MM.1S (cell line): Measurements from ENCODE around the gene BHMT2.

Experiments
- DNase-seq: peaks from one replicate; pipeline ENCODE4 v3.0.0-alpha.2; 2015
- H2AFZ ChIP-seq: fragments of 300-600 bp; sonication (generic); 2 replicates; pipeline ENCODE4 v1.6.0; 2016; ENCODE audit warnings: antibody characterized with exemption, low read length
- H3F3A ChIP-seq: fragments of 300-600 bp; sonication (generic); 2 replicates; pipeline ENCODE4 v1.6.1; 2016; ENCODE audit warnings: mild to moderate bottlenecking, antibody characterized with exemption, low read length, moderate library complexity, mixed read lengths; ENCODE audit not compliant: insufficient read depth
- H3K27ac ChIP-seq: fragments of 300-600 bp; sonication (generic); 2 replicates; pipeline ENCODE4 v1.5.1; 2016; ENCODE audit warnings: mild to moderate bottlenecking, low read length
- H3K27me3 ChIP-seq: fragments of 300-600 bp; sonication (generic); replicated peaks from 2 replicates; pipeline ENCODE4 v1.6.0; 2016; ENCODE audit warnings: low read length; ENCODE audit not compliant: insufficient read depth
- H3K36me3 ChIP-seq: fragments of 300-600 bp; sonication (generic); replicated peaks from 2 replicates; pipeline ENCODE4 v1.6.1; 2016; ENCODE audit warnings: mild to moderate bottlenecking, low read length, mixed read lengths; ENCODE audit not compliant: insufficient read depth
- H3K4me1 ChIP-seq: fragments of 300-600 bp; sonication (generic); 2 replicates; pipeline ENCODE4 v1.6.1; 2016; ENCODE audit warnings: low read length, mixed read lengths
- H3K4me2 ChIP-seq: fragments of 300-600 bp; sonication (generic); 2 replicates; pipeline ENCODE4 v1.6.0; 2016; ENCODE audit warnings: low read depth, low read length
- H3K4me3 ChIP-seq: fragments of 300-600 bp; sonication (generic); 2 replicates; pipeline ENCODE4 v1.5.1; 2016; ENCODE audit warnings: low read length, mixed read lengths
- H3K79me2 ChIP-seq: fragments of 300-600 bp; sonication (generic); 2 replicates; pipeline ENCODE4 v1.6.1; 2016; ENCODE audit warnings: mixed run types, low read length, mixed read lengths
- H3K9ac ChIP-seq: fragments of 300-600 bp; sonication (generic); 2 replicates; pipeline ENCODE4 v1.6.1; 2016; ENCODE audit warnings: low read length, mixed read lengths
- H3K9me2 ChIP-seq: fragments of 300-600 bp; sonication (generic); replicated peaks from 2 replicates; pipeline ENCODE4 v1.6.1; 2016; ENCODE audit warnings: mild to moderate bottlenecking, low read length, mixed read lengths; ENCODE audit not compliant: insufficient read depth
- H3K9me3 ChIP-seq: fragments of 300-600 bp; sonication (generic); replicated peaks from 2 replicates; pipeline ENCODE4 v1.6.1; 2016; ENCODE audit warnings: mild to moderate bottlenecking, low read length, mixed read lengths; ENCODE audit not compliant: insufficient read depth
- H4K20me1 ChIP-seq: fragments of 300-600 bp; sonication (generic); 2 replicates; pipeline ENCODE4 v1.6.1; 2016; ENCODE audit warnings: mild to moderate bottlenecking, low read length, moderate library complexity, mixed read lengths; ENCODE audit not compliant: insufficient read depth
- EZH2 ChIP-seq: fragments of 300-600 bp; sonication (generic); optimal IDR thresholded peaks from 2 replicates; pipeline ENCODE3; 2017; ENCODE audit warnings: low read depth, mild to moderate bottlenecking, antibody characterized with exemption, low read length, mixed read lengths
- EZH2phosphoT487 ChIP-seq: fragments of 300-600 bp; sonication (generic); IDR thresholded peaks from 2 replicates; pipeline ENCODE4 v1.6.1; 2018; ENCODE audit warnings: antibody characterized with exemption, low read length
- TF ChIP-seq, protein P1 (sequence below): fragments of 300-600 bp; sonication (generic); IDR thresholded peaks from 2 replicates; pipeline ENCODE4 v1.5.1; 2016; ENCODE audit warnings: antibody characterized with exemption, low read length, mixed read lengths

BHMT2 gene

DNA sequence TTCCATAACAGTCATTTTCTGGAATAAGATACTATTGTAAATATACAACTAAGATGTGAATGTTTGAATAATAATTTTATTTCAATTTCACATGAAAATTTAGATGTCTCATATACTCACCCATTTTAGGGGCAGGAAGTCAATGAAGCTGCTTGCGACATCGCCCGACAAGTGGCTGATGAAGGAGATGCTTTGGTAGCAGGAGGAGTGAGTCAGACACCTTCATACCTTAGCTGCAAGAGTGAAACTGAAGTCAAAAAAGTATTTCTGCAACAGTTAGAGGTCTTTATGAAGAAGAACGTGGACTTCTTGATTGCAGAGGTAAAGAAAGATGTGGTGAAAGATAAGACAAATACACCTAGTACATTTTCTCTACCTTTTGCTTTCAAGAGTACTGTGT lies 50.7 kb downstream of the BHMT2 start:
- H4K20me1 ChIP-seq, result no peaks in the 10 kb centered on the region
- no peaks in the 10 kb centered on the region for H3K79me2 ChIP-seq
- no peaks in the 10 kb centered on the region for H3K4me1 ChIP-seq
- H3K9me2 ChIP-seq, result no peaks in the 10 kb centered on the region
- no peaks in the 10 kb centered on the region for H3K9me3 ChIP-seq
- no peak overlapping the region for H3K4me3 ChIP-seq
- H3K27me3 ChIP-seq, result no peaks in the 10 kb centered on the region
- DNase-seq, result no peak
- TF ChIP-seq, protein P1, sequence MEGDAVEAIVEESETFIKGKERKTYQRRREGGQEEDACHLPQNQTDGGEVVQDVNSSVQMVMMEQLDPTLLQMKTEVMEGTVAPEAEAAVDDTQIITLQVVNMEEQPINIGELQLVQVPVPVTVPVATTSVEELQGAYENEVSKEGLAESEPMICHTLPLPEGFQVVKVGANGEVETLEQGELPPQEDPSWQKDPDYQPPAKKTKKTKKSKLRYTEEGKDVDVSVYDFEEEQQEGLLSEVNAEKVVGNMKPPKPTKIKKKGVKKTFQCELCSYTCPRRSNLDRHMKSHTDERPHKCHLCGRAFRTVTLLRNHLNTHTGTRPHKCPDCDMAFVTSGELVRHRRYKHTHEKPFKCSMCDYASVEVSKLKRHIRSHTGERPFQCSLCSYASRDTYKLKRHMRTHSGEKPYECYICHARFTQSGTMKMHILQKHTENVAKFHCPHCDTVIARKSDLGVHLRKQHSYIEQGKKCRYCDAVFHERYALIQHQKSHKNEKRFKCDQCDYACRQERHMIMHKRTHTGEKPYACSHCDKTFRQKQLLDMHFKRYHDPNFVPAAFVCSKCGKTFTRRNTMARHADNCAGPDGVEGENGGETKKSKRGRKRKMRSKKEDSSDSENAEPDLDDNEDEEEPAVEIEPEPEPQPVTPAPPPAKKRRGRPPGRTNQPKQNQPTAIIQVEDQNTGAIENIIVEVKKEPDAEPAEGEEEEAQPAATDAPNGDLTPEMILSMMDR, result no peak
- TF ChIP-seq EZH2 (no peak), EZH2phosphoT487 (no peak)
- H2AFZ ChIP-seq, result no peak overlapping the region
- no peak overlapping the region for H3K4me2 ChIP-seq
- no peaks in the 10 kb centered on the region for H3K36me3 ChIP-seq
- no peaks in the 10 kb centered on the region for H3F3A ChIP-seq
- H3K9ac ChIP-seq, result no peak overlapping the region
- H3K27ac ChIP-seq, result no peak overlapping the region

DNA sequence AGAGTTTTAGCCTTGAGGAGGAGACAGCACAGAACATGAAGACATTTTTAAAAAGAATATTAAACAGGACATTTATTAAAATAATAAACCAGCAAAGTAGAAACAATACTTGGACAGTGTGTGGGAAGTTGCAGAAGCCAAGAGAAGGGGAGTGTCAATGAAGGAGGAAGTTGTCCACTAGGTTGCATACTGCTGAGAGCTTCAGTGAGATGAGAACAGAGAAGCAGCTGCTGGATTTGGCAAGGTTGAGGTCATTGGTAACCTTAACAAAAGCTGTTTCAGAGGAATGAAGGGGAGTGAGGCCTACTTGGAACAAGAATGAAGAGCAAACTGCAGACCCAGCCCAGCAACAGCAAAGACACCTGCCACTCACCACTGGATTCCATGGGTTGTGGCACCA lies 53.4 kb downstream of the BHMT2 start:
- Histone ChIP-seq H3K4me1 (no peaks in the 10 kb centered on the region), H3K27ac (no peak overlapping the region), H3K9me3 (no peaks in the 10 kb centered on the region), H3K36me3 (no peaks in the 10 kb centered on the region), H3K4me3 (no peak overlapping the region), H2AFZ (no peak overlapping the region), H3K4me2 (no peak overlapping the region), H3K79me2 (no peaks in the 10 kb centered on the region), H3K9me2 (no peaks in the 10 kb centered on the region), H3K27me3 (no peaks in the 10 kb centered on the region), H3F3A (no peaks in the 10 kb centered on the region), H4K20me1 (no peaks in the 10 kb centered on the region), H3K9ac (no peak overlapping the region)
- TF ChIP-seq EZH2phosphoT487, result no peak
- TF ChIP-seq EZH2, result no peak
- no peak for DNase-seq

DNA sequence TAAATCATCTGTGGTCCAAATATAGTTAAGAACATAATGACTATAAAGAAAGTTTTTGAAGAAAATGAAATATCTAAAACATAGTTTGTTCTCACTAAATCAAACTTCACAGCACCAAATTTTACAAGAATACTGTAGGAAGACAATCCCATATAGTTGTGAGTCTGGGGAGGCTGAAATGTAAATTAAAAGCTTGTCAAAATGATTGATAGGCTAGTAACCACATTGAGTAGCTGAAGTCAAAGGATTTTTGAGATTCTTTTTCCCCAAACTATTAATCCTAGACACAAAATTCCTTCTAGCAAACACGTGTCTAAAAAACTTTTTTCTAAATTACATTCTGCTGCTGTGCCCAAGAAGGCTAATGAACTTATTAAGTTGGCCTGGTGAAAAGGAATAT lies 55.0 kb downstream of the BHMT2 start:
- Histone ChIP-seq H3K27me3 (no peaks in the 10 kb centered on the region), H3F3A (no peaks in the 10 kb centered on the region), H3K4me3 (no peak overlapping the region), H3K9ac (no peak overlapping the region), H3K79me2 (no peaks in the 10 kb centered on the region), H3K9me2 (no peaks in the 10 kb centered on the region), H3K36me3 (no peaks in the 10 kb centered on the region), H4K20me1 (no peaks in the 10 kb centered on the region), H3K4me2 (no peak overlapping the region), H3K27ac (no peak overlapping the region), H3K9me3 (no peaks in the 10 kb centered on the region), H3K4me1 (no peaks in the 10 kb centered on the region), H2AFZ (no peak overlapping the region)
- DNase-seq, result no peak
- TF ChIP-seq EZH2phosphoT487 (no peak), EZH2 (no peak)
- TF ChIP-seq, protein P1, result no peak

DNA sequence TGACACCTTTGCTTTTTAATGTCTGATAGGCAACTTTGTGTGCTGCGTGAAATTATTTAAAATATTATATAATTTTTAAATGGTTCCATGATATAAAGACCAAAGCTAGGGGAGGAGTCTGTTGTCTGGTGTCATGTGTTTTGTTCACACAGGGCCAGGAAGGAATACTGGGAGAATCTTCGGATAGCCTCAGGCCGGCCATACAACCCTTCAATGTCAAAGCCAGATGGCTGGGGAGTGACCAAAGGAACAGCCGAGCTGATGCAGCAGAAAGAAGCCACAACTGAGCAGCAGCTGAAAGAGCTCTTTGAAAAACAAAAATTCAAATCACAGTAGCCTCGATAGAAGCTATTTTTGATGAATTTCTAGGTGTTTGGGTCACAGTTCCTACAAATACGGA lies 61.2 kb downstream of the BHMT2 start:
- H3K27me3 ChIP-seq, result no peaks in the 10 kb centered on the region; the same call in 1 of the 2 replicates
- H3K79me2 ChIP-seq, result no peaks in the 10 kb centered on the region
- H3F3A ChIP-seq, result no peaks in the 10 kb centered on the region
- H3K4me1 ChIP-seq, result peaks cover 9% of the 10 kb centered on the region; the same call in 1 of the 2 replicates
- no peak overlapping the region for H3K4me2 ChIP-seq
- no peaks in the 10 kb centered on the region for H3K9me3 ChIP-seq
- no peak overlapping the region for H3K27ac ChIP-seq
- H3K9ac ChIP-seq, result no peak overlapping the region
- no peaks in the 10 kb centered on the region for H3K36me3 ChIP-seq
- TF ChIP-seq EZH2phosphoT487, result no peak
- TF ChIP-seq EZH2, result no peak
- no peaks in the 10 kb centered on the region for H4K20me1 ChIP-seq
- no peak for DNase-seq
- H3K9me2 ChIP-seq, result no peaks in the 10 kb centered on the region
- H3K4me3 ChIP-seq, result no peak overlapping the region
- no peak overlapping the region for H2AFZ ChIP-seq
